ENCODE measurements around the gene KCNQ1.

DNA sequence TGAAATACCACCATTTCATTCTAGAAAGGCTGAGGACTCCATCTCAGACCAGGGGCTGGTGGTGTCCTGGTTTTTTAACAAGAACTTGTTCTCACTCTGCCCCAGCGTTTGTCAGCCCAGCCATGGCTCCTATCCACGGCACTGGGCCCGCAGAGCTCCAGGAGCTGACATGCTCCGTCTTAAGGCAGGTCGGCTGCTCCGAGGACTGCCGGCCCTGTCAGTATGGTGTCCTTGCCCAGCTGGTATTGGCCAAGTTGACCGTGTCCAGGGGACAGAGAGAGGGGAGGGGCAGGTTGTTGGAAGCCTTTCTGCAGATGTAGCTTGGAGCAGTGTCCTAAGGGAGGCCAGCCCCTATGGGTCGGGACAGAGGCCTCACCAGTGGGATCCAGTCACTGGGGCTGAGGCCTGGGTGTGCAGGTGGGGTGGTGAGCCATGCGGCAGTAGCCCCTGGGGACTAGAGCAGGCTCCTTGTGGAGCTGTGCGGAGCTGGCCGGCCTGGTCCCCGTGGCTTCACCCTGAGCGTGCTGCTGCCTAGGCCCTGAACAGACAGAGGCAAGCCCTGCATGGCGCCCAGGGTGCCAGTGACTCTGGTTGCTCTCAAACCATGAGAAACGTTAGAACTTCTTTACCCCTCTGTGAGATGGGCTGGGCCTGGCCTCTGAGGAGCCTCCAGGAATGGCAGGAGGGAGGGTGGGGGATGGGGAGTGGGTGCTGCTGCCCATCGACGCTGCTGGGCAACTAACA lies 294.9 kb downstream of the KCNQ1 start:
- TF ChIP-seq, protein P1, sequence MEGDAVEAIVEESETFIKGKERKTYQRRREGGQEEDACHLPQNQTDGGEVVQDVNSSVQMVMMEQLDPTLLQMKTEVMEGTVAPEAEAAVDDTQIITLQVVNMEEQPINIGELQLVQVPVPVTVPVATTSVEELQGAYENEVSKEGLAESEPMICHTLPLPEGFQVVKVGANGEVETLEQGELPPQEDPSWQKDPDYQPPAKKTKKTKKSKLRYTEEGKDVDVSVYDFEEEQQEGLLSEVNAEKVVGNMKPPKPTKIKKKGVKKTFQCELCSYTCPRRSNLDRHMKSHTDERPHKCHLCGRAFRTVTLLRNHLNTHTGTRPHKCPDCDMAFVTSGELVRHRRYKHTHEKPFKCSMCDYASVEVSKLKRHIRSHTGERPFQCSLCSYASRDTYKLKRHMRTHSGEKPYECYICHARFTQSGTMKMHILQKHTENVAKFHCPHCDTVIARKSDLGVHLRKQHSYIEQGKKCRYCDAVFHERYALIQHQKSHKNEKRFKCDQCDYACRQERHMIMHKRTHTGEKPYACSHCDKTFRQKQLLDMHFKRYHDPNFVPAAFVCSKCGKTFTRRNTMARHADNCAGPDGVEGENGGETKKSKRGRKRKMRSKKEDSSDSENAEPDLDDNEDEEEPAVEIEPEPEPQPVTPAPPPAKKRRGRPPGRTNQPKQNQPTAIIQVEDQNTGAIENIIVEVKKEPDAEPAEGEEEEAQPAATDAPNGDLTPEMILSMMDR (IDR thresholded peaks at IDR 0.05): no peak
- no peak for TF ChIP-seq POLR2A (IDR thresholded peaks at IDR 0.05)

All from adrenal gland (tissue), 5 donors.